HepG2 (cell line): Measurements from ENCODE around the gene RWDD4. TPM values are rescaled to one million over a fixed set of nuclear protein-coding genes. Genes with fewer than 3 reads are reported as not detected.
A peak's percentile ranks its signal among the peaks of the same experiment; 100 is the strongest.

Experiments
- ARNTL ChIP-seq: sonication (generic); formaldehyde crosslinking; IDR thresholded peaks from 2 replicates; pipeline ENCODE4 v1.4.0; 2020; ENCODE audit warnings: mild to moderate bottlenecking, missing genetic modification reagents
- CEBPG ChIP-seq: IDR thresholded peaks from 2 replicates; pipeline ENCODE4 v1.6.1; 2016
- DPF2 ChIP-seq: sonication (generic); formaldehyde crosslinking; IDR thresholded peaks from 2 replicates; pipeline ENCODE4 v1.4.0; 2020; ENCODE audit warnings: mild to moderate bottlenecking, low read depth, missing genetic modification reagents, borderline replicate concordance
- E2F2 ChIP-seq: sonication (generic); formaldehyde crosslinking; IDR thresholded peaks from 2 replicates; pipeline ENCODE4 v1.4.0; 2020; ENCODE audit warnings: missing genetic modification reagents, borderline replicate concordance
- ELF1 ChIP-seq: sonication (generic); formaldehyde crosslinking; IDR thresholded peaks from 2 replicates; pipeline ENCODE4 v1.4.0; 2020; ENCODE audit warnings: missing genetic modification reagents
- FOXK1 ChIP-seq: sonication (generic); formaldehyde crosslinking; IDR thresholded peaks from 2 replicates; pipeline ENCODE4 v1.4.0; 2020; ENCODE audit warnings: low read depth, missing genetic modification reagents, borderline replicate concordance
- HHEX ChIP-seq: IDR thresholded peaks from 2 replicates; pipeline ENCODE4 v1.6.1; 2016; ENCODE audit warnings: control low read depth
- HOXA3 ChIP-seq: sonication (generic); formaldehyde crosslinking; IDR thresholded peaks from 2 replicates; pipeline ENCODE4 v1.5.0; 2020; ENCODE audit warnings: missing genetic modification reagents
- KAT2B ChIP-seq: fragments of 150-350 bp; IDR thresholded peaks from 2 replicates; pipeline ENCODE4 v1.6.1; 2014; ENCODE audit warnings: low read depth, low read length, borderline replicate concordance
- KDM3A ChIP-seq: IDR thresholded peaks from 2 replicates; pipeline ENCODE4 v1.6.1; 2018; ENCODE audit warnings: low read depth, missing compliant biosample characterization
- MIXL1 ChIP-seq: IDR thresholded peaks from 2 replicates; pipeline ENCODE4 v1.6.1; 2016
- NR2F2 ChIP-seq: IDR thresholded peaks from 2 replicates; pipeline ENCODE4 v1.6.1; 2012; ENCODE audit warnings: low read depth, inconsistent platforms, borderline replicate concordance
- SIX1 ChIP-seq: sonication (generic); formaldehyde crosslinking; IDR thresholded peaks from 2 replicates; pipeline ENCODE4 v1.4.0; 2020; ENCODE audit warnings: missing genetic modification reagents, borderline replicate concordance
- SKI ChIP-seq: fragments of 450-650 bp; IDR thresholded peaks from one replicate; pipeline ENCODE4 v1.6.1; 2018; ENCODE audit warnings: mild to moderate bottlenecking; ENCODE audit not compliant: partially characterized antibody
- STAT5B ChIP-seq: sonication (generic); formaldehyde crosslinking; IDR thresholded peaks from 2 replicates; pipeline ENCODE4 v1.4.0; 2020; ENCODE audit warnings: missing genetic modification reagents
- THYN1 ChIP-seq: sonication (generic); formaldehyde crosslinking; IDR thresholded peaks from 2 replicates; pipeline ENCODE4 v1.8.1; 2023; ENCODE audit warnings: low read depth, mild to moderate bottlenecking, moderate library complexity, missing genetic modification reagents, borderline replicate concordance
- UBTF ChIP-seq: sonication (generic); formaldehyde crosslinking; IDR thresholded peaks from 2 replicates; pipeline ENCODE4 v1.4.0; 2020; ENCODE audit warnings: mild to moderate bottlenecking, missing genetic modification reagents
- ZBTB42 ChIP-seq: sonication (generic); formaldehyde crosslinking; IDR thresholded peaks from 2 replicates; pipeline ENCODE4 v1.5.0; 2020; ENCODE audit warnings: mild to moderate bottlenecking, missing genetic modification reagents
- ZNF253 ChIP-seq: sonication (generic); formaldehyde crosslinking; IDR thresholded peaks from 2 replicates; pipeline ENCODE4 v1.8.0; 2022; ENCODE audit warnings: mild to moderate bottlenecking, missing genetic modification reagents, borderline replicate concordance
- ZNF256 ChIP-seq: sonication (generic); formaldehyde crosslinking; conservative IDR thresholded peaks from 2 replicates; pipeline ENCODE4 v1.4.0; 2020; ENCODE audit warnings: missing genetic modification reagents
- ZNF354B ChIP-seq: sonication (generic); formaldehyde crosslinking; IDR thresholded peaks from 2 replicates; pipeline ENCODE4 v1.8.0; 2022; ENCODE audit warnings: mild to moderate bottlenecking, missing genetic modification reagents
- ZNF678 ChIP-seq: sonication (generic); formaldehyde crosslinking; IDR thresholded peaks from 2 replicates; pipeline ENCODE4 v1.4.0; 2020; ENCODE audit warnings: mild to moderate bottlenecking, missing genetic modification reagents
- ZNF747 ChIP-seq: sonication (generic); formaldehyde crosslinking; IDR thresholded peaks from 2 replicates; pipeline ENCODE4 v1.8.1; 2023; ENCODE audit warnings: missing genetic modification reagents, mild to moderate bottlenecking, borderline replicate concordance
- ZNF777 ChIP-seq: sonication (generic); formaldehyde crosslinking; IDR thresholded peaks from 2 replicates; pipeline ENCODE4 v1.4.0; 2020; ENCODE audit warnings: missing genetic modification reagents
- polyA plus RNA-seq, 8 experiments: library from polyadenylated mRNA; depleted of rRNA in 3 of 8; stranded (reverse) in 7 of 8; unstranded in 1 of 8; fragments of >200 nt; fragmentation: Illumina TruSeq in 4 of 8; extraction: Trizol in 4 of 8; gene quantifications; 2 replicates each; pipeline versions ENCODE4 v1.2.1 to v1.2.3, GENCODE V29; 2011 to 2016; ENCODE audit warnings: low read depth in 4 of 8, missing spikeins in 1 of 8, mixed read lengths in 1 of 8; ENCODE audit not compliant: insufficient read depth in 1 of 8
- total RNA-seq, 5 experiments: library from RNA; depleted of rRNA; stranded (reverse); fragments of >200 nt; fragmentation: Illumina TruSeq; extraction: Trizol; gene quantifications; 2 replicates each; pipeline ENCODE4 v1.2.3, GENCODE V29; 2016; ENCODE audit warnings: low read depth in 1 of 5
- TF ChIP-seq, protein P1 (sequence below): sonication (generic); formaldehyde crosslinking; IDR thresholded peaks from 2 replicates; pipeline ENCODE4 v1.5.1; 2020; ENCODE audit warnings: missing genetic modification reagents, mild to moderate bottlenecking, borderline replicate concordance
- TF ChIP-seq, protein P2 (sequence below): sonication (generic); IDR thresholded peaks from 2 replicates; pipeline ENCODE4 v1.6.1; 2016; ENCODE audit warnings: low read depth, borderline replicate concordance

RWDD4 gene
- total and polyA plus RNA-seq, 2 of the 13 experiments (the other 11 are each of a cell fraction or from before 2014, with no cell fraction given), result 10.2 to 25.4 TPM

- TF ChIP-seq, protein P1, sequence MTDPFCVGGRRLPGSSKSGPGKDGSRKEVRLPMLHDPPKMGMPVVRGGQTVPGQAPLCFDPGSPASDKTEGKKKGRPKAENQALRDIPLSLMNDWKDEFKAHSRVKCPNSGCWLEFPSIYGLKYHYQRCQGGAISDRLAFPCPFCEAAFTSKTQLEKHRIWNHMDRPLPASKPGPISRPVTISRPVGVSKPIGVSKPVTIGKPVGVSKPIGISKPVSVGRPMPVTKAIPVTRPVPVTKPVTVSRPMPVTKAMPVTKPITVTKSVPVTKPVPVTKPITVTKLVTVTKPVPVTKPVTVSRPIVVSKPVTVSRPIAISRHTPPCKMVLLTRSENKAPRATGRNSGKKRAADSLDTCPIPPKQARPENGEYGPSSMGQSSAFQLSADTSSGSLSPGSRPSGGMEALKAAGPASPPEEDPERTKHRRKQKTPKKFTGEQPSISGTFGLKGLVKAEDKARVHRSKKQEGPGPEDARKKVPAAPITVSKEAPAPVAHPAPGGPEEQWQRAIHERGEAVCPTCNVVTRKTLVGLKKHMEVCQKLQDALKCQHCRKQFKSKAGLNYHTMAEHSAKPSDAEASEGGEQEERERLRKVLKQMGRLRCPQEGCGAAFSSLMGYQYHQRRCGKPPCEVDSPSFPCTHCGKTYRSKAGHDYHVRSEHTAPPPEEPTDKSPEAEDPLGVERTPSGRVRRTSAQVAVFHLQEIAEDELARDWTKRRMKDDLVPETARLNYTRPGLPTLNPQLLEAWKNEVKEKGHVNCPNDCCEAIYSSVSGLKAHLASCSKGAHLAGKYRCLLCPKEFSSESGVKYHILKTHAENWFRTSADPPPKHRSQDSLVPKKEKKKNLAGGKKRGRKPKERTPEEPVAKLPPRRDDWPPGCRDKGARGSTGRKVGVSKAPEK, result 0 out of 2 replicates have a peak, but pooled peaks have one; percentile 40
- TF ChIP-seq ZNF747 (peak; percentile 47; the same call in 1 of the 2 replicates), KDM3A (CRISPR knock-in tag) (0 out of 2 replicates have a peak, but pooled peaks have one; percentile 32), FOXK1 (CRISPR knock-in tag) (peak; percentile 80; the same call in 1 of the 2 replicates), NR2F2 (0 out of 2 replicates have a peak, but pooled peaks have one; percentile 51), HOXA3 (CRISPR knock-in tag) (peak; percentile 58; the same call in 1 of the 2 replicates), ARNTL (CRISPR knock-in tag) (0 out of 2 replicates have a peak, but pooled peaks have one; percentile 31), ZBTB42 (CRISPR knock-in tag) (no peak), DPF2 (peak; percentile 79), ZNF777 (CRISPR knock-in tag) (no peak), ZNF678 (CRISPR knock-in tag) (no peak), THYN1 (no peak), HHEX (CRISPR knock-in tag) (0 out of 2 replicates have a peak, but pooled peaks have one; percentile 40), E2F2 (CRISPR knock-in tag) (no peak), CEBPG (CRISPR knock-in tag) (peak; percentile 95), ZNF354B (CRISPR knock-in tag) (0 out of 2 replicates have a peak, but pooled peaks have one; percentile 47), KAT2B (no peak), SIX1 (CRISPR knock-in tag) (peak; percentile 89), STAT5B (CRISPR knock-in tag) (no peak), SKI (peak; percentile 68), ELF1 (CRISPR knock-in tag) (no peak), MIXL1 (CRISPR knock-in tag) (peak; percentile 91), ZNF253 (CRISPR knock-in tag) (no peak), UBTF (CRISPR knock-in tag) (peak; percentile 22; the same call in 1 of the 2 replicates), ZNF256 (CRISPR knock-in tag) (no peak)
- TF ChIP-seq, protein P2, sequence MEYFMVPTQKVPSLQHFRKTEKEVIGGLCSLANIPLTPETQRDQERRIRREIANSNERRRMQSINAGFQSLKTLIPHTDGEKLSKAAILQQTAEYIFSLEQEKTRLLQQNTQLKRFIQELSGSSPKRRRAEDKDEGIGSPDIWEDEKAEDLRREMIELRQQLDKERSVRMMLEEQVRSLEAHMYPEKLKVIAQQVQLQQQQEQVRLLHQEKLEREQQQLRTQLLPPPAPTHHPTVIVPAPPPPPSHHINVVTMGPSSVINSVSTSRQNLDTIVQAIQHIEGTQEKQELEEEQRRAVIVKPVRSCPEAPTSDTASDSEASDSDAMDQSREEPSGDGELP, result peak; percentile 99
Measured at GRCh38 chr4:183618681-183619080, 40.3 kb downstream of the RWDD4 start (continued).
